NT2/D1 (cell line): ENCODE measurements around the gene TTLL5.

ENCODE experiments used
- SUZ12 ChIP-seq: IDR thresholded peaks from 2 replicates; pipeline ENCODE4 v1.6.1; 2011; ENCODE audit not compliant: insufficient read length, insufficient read depth; ENCODE audit errors: extremely low read depth
- YY1 ChIP-seq: IDR thresholded peaks from 2 replicates; pipeline ENCODE4 v1.6.1; 2011; ENCODE audit not compliant: insufficient read length, insufficient read depth
- ZNF274 ChIP-seq: IDR thresholded peaks from 2 replicates; pipeline ENCODE4 v1.6.1; 2011; ENCODE audit warnings: mild to moderate bottlenecking, low read depth, low read length

- TF ChIP-seq YY1 (no peak), ZNF274 (no peak), SUZ12 (no peak)
These were observed 81.8 kb downstream of the TTLL5 start for GRCh38 chr14:75742867-75743266.
